SW480 (cell line): Measurements from ENCODE around the gene TRABD.
"Not testable (repeated sequence)": the region's sequence is repeated elsewhere in the genome, so short reads cannot be mapped to it uniquely, and the experiment has no call there.

Source experiments
- DNase-seq: peaks from one replicate; pipeline ENCODE4 v3.0.0-alpha.2; 2016; ENCODE audit warnings: low spot score

TRABD gene

DNA sequence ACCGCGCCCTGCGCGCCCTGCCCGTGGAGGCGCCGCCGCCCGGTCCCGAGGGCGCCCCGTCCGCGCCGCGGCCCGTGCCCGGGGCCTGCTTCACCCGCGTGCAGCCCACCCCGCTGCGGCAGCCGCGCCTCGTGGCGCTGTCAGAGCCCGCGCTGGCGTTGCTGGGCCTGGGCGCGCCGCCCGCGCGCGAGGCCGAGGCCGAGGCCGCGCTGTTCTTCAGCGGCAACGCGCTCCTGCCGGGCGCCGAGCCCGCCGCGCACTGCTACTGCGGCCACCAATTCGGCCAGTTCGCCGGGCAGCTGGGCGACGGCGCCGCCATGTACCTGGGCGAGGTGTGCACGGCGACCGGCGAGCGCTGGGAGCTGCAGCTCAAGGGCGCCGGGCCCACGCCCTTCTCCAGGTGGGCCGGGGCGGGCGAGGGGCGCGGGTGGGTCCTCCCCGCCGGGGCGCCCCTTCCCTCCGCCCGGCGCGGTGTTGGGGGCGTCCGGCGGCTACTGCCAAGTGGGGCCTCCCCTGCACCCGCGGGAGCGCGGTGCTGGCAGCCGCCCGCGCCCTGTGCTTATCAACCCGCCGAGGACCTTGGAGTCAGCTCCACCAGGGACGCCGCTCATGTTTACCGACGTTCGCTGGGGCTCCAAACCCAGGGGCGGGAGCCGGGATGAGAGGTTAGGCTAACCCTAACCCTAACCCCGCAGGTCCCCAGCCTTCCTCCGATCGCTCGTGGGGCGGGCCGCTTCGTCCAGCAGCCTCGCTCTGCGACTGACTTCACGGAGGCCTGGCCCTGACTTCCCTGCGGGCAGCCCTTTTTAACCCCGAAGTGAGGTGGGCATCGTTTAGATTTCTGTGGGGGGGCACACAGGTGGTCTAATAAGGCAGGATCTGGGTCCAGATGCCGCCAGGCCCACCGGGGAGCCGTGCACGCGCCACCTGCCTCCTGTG is 15.7 kb downstream of the TRABD start:
- DNase-seq: no peak

DNA sequence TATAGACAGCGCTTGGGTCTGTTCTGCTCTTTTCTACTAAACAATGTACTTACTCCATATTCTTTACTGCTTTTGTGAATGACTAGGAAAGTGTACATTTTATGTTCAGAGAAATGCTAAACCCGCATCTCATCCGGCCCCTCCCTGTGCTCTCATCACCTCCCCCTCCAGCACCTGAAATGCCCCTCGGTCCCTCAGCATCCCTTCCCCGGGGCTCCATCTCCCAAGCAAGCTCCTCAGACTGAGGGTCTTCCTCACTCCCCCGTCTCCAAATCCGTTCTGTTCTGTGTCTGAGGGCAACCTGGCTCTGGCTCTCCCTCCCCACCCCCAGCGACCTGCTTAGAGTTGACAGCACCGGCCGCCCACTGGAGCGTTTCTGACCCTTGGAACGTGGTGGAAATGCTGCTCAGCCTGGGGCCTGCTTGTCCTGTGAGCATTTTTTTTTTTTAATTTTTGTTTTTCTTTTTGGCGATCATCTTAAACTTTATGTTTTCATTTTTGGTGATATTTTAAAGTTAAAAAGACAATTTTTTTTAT is 16.5 kb downstream of the TRABD start:
- DNase-seq: no peak

DNA sequence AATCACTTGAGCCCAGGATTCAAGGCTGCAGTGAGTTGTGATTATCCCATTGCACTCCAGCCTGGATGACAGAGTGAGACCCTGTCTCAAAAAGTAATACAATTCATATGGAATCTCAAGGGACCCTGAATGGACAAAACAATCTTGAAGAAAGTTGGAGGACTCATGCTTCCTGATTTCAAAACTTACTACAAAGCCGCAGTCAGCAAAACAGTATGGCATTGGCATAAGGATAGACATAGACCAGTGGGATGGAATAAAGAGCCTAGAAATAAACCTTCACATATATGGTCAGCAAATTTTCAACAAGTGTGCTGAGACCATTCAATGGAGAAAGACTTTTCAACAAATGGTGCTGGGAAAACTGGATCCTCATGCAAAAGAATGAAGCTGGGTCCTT is 17.6 kb downstream of the TRABD start:
- no peak for DNase-seq

DNA sequence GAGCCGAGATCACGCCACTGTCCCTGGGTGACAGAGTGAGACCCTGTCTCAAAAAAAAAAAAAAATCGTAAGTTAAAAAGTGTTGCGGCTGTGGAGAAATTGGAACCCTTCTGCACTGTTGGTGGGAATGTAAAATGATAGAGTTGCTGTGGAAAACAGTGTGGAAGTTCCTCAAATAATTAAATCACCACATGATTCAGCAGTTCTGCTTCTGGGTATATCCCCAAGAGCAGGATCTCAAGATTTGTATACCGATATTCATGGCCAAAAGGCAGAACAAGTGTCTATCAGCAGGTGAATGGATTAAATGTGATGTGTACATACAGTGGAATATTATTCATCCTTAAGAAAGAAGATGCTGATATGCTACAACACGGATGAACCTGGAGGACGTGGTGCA is 18.9 kb downstream of the TRABD start:
- no peak for DNase-seq

DNA sequence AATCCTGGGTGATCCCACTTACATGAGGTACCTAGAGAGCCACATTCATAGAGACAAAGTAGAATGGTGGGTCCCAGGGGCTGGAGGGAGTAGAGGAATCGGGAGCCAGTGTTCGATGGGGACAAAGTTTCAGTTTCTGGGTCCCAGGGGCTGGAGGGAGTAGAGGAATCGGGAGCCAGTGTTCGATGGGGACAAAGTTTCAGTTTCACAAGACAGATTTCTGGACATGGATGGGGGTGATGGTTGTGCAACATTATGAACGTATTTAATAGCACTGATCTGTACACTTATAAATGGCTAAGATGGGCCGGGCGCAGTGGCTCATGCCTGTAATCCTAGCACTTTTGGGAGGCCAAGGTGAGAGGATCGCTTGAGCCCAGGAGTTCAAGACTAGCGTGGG is 19.3 kb downstream of the TRABD start:
- not testable (repeated sequence) for DNase-seq

DNA sequence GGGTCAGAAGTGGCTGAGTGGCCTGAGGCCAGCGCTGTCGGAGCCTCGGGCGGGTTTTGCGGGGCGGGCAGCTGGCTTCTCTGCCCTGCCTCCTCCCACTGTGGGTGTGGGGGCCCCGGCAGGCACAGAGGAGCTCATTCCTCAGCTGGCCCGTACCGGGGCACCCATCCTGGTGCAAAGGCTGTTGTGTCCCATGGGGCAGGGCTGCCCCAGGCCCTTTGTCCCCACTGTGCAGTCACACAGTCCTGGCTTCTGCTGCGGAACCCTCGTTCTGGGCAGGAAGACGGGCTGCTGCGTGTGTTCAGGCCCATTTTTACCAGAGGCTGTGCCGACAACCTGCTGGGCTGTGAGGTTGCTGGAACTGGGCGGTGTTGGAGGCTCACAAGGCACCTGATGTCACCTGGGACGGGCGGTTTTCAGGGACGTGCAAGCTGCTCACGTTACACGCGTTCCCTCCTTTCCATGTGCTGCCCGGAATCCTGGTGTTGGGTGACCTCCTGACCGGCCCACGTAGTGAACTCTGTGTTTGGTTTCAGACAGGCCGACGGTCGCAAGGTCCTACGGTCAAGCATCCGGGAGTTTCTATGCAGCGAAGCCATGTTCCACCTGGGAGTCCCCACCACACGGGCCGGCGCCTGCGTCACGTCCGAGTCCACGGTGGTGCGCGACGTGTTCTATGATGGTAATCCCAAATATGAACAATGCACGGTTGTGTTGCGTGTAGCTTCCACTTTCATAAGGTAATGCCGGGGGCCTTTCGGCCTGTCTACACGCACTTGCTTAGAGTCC is 20.3 kb downstream of the TRABD start:
- no peak for DNase-seq

DNA sequence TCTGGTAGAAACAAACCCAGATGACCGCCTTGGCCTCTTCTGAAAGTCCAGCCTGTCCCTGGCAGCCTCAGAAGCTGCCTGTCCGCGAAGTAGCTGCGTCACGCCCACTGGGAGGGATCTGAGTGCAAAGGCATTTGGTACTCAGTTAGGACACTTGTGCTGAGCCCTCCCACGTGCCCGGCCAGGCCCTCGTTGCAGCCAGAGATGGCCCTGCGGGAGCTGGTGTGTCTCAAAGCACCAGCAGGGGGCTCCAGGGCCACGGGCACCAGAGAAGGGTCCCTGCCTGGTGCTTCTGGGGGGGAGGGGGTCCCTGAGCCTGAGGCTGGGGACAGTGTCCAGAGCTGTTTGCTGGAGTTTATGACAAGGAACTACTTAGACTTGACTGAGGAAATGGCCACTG is 20.9 kb downstream of the TRABD start:
- DNase-seq: peak; percentile 36

DNA sequence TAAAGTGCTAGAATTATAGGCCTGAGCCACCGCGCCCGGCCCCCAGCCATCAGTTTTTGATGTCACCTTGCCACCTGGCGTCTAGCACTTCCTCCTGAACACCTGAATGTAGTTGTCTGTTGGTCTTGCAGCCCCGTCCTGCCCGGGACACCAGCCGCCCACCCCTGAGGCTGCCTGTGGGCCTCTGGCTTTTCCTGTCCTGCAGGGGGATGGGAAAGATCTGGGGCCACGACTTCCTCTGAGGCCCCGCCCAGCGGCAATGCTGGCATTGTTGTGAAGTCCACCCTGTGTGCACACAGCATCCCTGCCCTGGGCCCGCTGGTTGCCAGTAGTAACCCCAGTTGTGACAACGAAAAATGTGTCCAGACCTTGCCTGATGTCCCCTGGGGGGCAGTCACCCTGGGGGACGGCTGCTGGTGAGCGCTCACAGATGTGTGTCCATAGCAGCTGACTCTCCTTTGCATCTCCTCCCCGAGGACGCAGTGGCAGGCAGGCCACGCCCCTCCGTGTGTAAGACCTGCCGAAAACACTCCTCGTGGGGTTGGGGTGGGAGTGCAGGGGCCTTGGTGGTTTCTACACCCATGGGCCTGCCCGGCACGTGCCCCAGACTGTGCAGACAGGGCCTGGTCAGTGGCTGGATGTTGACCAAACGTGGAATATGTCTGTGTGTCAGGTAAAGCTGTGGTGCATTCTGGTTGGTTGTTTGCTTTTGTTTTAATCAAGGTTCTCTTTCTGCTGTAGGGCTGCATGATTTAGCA is 21.8 kb downstream of the TRABD start:
- no peak for DNase-seq

DNA sequence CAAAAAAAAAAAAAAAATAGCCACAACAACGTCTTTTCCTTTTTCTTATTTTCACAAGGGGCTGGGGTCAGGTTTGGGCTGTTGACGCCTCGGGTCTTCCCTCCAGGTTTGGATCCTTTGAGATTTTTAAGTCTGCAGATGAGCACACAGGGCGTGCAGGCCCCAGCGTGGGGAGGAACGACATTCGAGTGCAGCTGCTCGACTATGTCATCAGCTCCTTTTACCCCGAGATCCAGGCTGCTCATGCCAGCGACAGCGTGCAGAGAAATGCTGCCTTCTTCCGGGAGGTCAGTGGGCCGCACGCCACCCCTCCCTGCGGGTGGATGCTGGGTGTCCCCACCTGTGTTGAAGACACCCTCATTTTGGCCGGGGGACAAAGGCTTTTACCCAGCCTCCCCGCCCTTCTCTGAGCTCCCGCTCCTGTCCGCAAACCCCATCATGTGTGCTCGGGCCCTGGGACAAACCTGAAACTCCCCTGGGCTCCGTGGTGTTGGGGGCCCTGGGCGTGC is 22.8 kb downstream of the TRABD start:
- DNase-seq: no peak

DNA sequence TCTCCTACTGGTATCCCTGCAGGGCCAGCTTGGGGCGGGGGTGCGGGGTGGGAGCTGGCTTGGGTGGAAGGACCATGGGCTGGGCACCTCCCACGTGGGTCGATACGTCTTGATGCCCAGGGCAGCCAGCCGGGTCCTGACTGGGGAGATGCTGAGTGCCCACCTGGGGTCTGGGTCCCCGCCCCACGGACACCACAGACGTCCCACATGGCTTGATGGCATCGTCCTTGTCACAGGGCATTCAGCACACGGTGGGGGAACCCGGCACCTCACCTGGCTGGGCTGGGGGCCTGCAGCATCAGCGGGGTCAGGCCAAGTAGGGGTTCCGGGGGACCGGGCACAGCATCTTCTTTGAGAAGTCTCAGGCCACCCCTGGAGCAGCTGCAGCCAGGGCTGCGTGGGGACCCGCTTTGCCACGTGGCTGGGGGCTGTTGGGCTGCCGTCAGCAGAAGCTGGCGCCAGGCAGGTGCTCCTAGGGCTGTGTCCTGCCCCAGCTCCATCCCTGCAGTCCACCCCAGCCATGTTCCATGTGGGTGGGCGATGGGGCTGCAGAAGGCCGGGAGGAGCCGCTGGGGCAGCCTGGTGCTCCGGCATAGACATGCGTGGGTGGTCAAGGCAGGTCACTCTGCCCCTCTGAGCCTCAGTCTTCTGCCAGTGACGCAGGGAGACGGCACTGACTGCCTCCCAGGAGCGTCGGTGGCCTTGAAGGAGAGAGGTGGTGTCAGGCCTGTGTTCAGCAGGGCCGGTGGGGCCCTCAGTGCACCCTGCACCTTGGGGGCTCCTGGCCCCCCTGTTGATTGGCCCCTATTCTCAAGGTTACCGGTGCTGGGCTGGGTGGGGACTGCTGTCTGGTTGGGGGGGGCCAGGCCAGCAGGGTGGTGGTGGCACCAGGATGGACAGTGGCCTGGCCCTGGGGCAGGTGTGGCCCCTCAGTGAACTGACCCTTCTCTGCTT is 23.5 kb downstream of the TRABD start:
- no peak for DNase-seq

DNA sequence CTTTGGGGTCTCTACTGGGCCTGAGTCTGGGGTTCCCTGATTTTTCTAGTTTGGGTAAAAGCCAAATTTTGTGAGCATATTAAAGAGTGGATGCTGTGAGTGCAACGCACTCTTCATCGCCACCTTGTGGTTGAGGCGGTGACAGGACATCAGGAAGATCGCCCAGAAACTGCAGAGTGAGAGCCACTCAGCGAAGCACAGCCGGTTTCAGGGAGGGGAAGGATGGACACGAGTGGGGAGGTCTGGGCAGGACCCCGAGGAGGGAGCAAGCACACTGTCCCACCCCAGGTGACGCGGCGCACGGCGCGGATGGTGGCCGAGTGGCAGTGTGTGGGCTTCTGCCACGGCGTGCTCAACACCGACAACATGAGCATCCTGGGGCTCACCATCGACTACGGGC is 24.2 kb downstream of the TRABD start:
- DNase-seq: peak; percentile 17

DNA sequence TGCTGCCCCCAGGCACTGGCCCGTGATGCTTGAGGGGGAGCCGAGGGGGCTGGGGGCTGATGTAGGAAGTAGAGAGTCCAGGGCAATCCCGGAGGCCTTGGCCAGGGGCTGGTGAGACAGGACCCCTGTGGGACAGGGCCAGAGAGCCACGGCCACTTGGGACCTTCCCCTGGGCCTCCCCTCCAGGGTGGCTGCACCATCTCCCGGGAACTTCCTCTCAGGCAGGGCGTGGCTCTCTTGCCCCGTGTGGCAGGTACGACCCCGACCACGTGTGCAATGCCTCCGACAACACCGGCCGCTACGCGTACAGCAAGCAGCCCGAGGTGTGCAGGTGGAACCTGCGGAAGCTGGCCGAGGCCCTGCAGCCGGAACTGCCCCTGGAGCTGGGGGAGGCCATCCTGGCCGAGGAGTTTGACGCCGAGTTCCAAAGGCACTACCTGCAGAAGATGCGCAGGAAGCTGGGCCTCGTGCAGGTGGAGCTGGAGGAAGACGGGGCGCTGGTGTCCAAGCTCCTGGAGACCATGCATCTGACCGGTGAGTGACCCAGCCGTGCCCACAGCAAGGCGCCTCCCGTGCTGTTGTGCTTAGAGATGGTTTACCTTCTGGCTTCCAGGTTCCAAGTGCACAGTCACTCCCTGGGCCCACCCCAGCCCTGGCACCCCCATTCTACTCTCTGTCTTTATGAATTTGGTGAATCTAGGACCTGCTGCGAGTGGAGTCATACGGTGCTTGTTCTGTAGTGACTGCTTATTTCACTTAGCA is 24.8 kb downstream of the TRABD start:
- DNase-seq: no peak

DNA sequence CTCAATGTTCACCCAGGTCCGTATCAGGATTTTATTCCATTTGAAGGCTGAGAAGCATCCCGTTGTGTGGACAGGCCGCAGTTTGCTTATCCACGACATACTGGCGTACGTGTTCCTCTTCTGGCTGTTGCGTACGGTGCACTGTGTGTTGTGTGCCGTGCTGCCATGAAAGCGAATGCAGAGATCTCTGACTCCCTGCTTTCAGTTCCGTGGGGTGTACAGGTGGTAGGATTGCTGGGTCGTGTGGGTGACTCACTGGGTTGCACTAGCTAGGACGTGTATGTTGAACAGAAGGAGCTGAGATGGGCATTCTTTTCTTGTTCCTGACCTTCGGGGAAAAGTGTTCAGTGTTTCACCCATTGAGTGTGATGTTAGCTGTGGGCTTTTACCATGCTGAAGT is 25.4 kb downstream of the TRABD start:
- no peak for DNase-seq

DNA sequence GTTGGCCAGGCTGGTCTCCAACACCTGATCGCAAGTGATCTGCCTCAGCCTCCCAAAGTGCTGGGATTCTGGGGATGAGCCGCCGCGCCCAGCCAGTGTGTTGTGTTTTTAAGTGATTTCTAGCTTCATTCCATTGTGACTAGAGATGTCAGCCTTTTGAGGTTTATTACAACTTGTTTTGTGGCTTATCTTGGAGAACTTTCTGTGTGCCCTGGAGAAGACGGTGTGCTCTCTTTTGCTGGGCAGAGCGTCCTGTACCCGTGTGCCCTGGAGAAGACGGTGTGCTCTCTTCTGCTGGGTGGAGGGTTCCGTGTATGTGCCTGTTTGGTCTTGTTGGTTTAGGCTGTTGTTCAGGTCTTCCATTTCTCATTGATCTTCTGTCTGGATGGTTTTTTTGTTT is 27.6 kb downstream of the TRABD start:
- DNase-seq: no peak

DNA sequence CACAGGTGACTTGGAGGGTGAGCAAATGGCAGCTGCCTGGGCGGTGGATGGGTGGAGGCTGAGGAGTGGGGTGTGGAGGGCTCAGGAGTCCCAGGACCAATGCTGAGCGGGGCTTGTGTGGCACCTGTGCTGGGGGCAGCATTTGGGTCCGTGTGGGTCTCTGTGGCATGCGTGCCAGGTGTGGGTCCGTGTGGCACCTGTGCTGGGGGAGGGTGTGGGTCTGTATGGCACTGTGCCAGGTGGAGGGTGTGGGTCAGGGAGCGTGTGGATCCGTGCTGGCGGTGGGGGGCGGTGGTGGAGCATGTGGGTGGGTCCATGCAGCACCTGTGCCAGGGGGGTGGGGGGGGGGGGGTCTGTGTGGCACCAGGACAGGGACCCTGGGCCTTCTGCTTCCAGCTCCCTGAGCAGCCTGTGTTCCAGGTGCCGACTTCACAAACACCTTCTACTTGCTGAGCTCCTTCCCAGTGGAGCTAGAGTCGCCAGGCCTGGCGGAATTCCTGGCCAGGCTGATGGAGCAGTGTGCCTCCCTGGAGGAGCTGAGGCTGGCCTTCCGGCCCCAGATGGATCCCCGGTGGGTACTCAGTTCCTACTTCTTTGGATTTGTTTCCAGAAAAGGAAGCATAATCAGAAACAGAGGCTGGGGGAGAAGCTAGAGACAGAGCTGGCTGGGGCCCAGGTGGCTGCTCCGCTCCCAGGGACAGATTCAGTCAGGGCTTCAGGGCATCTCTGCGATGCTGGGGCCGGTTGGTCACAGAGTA is 29.8 kb downstream of the TRABD start:
- no peak for DNase-seq

DNA sequence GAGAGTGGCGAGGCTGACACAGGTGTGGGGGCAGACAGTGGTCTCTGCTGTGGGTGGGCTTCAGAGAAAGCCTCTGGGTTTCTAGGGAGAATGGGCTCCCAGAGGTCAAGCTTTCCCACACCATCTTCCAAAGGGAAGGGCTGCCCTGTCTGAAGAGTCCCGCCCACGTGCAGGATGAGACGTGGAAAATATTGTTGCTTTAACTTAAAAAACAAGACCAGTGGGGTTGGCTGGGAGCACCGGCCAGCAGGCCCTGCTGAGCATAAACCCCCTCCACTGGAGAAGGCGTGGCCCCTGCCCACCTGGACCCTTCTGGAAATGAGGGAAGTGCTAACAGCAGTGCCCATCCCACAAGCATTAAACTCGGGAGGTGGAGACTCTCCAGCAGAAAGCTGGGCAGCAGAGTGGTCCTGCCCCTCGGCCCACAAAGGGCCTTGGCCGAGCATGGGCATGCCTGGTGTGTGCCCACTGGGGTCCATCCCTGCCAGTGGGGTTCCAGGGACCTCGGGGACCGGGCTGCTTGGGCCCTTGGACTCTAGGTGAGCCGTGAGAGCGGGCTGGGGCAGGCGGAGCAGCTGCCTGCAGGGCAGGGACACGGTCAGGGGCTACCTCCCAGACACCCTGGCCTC is 30.5 kb downstream of the TRABD start:
- DNase-seq: no peak

DNA sequence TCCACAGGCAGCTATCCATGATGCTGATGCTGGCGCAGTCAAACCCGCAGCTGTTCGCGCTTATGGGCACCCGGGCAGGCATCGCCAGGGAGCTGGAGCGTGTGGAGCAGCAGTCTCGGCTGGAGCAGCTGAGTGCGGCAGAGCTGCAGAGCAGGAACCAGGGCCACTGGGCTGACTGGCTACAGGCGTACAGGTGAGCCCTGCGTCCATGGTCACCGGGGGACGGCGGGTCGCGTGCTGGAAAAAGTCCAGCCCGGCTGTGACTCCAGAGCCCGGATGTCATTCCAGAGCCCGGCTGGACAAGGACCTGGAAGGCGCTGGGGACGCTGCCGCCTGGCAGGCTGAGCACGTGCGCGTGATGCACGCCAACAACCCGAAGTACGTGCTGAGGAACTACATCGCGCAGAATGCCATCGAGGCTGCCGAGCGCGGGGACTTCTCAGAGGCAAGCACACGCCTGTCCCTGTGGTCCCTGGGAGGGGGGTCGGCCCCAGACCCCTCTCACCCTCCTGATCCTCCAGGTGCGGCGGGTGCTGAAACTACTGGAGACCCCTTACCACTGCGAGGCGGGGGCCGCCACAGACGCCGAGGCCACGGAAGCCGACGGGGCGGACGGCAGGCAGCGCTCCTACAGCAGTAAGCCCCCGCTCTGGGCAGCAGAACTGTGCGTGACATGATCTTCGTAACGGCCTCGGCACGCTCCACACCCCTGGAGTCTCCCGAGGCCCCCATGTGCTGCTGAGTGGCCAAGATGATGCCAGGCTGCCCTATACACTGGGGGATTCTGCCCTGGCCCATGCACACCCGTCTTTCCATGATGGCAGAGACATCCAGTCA is 31.2 kb downstream of the TRABD start:
- no peak for DNase-seq
